NCI-H128 (cell line): ENCODE measurements around the gene MGST1.
A peak's percentile ranks its signal among the peaks of the same experiment; 100 is the strongest.
"Not testable (repeated sequence)": the region's sequence is repeated elsewhere in the genome, so short reads cannot be mapped to it uniquely, and the experiment has no call there.

Experiments
- DNase-seq: peaks from one replicate; lab custom pipeline; 2025; ENCODE audit not compliant: unreplicated experiment; lab: John Stamatoyannopoulos, UW

MGST1 gene

DNA sequence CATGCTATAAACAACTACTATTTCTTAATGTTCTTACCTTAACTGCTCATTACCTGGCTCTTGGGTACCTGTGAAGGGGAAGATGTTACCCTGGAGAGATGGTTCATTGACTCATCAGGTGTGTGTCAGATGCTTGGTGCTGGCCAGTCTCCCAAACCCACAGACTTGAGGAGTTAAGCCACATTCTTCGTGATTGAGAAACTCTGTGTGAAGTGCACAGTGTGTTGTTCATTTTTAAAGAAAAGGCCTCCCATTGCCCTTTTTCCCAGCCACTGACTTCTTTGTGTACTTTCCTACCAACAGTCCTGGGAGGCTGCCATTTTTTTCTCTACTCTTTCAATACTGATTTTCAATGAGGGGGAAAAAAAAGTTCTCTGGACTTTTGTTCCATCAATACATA, 3.2 kb downstream of the MGST1 start:
- DNase-seq, result no peak

DNA sequence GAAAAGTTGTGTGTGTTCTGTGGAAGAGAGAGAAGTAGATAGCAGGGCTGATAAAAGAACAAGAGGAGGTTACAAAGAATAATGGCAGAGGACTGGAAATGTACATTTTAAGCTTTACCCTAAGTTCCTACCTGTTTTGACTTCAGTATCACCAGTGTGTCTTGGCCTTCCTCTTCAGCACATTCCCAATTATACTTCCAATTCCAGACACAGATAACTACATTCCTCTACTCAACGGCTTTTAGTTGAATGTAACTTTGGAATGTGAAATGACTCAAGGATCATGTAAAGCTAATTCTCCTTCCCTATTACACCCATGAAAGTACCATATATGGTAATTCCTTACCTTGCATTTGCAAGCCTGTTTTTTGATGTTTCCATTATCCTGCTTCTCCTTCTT, 5.0 kb downstream of the MGST1 start:
- DNase-seq, result no peak

DNA sequence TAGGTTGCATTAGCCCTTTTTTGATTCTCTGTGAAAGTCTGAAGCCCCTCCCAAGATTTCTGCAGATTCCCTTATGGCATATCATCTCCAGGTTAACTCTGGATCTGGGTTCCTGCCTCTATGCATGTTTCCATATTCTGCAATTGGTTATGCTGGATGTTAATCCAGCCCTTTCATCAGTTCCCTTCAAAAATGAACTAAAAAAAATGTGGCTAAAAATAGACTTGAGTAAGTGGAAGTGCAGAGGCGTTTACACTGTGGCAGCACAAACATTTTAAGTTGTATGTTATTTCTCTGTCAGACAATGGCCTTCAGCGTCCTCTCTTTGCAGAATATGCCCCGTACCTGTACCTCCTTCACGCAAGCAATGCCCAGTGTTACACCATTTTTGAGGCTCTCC, 11.4 kb downstream of the MGST1 start:
- no peak for DNase-seq

DNA sequence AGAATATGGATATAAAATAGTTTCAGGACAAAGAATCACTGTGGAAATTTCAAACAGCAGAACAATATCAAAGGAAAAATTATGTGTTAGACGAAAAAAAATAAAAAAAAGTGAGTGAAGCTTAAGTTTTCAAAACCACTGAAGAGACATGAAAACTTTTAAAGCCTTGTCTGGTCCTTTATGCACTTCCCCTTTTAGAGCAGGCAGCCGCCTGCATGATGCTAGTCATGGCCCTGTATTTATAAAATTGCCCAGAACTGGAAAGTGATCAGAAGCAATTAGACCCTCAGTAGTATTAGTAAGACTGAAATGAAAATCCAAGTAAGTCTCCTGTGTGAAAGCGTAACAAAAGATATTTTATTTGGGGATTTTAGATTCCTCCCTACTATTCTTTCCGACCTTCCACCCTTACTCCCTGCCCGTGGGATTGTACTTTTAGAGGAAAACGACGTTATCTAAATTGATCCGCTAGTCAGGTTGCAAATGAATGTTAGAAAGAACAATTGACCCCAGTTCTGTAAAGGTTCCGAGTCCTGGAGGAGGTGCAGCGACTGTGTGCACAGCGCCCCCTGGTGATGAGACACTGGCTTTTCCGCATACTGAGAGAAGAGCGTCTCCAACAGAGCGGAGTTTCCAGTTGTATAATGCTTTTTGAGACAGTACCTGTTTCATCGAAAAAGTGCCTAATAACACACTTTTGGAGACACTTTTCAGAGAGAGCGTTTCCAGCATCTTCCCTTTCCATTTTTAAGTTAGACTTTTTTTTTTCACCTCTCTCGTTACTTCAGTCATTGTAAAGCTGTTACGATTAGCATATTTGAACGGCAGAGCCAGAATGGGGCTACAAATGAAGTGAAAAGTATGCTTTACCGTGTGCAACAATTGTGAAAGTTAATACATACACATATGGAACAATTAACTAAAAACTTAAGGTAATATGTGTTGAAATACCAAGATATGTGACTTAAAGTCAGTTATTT, 12.4 kb downstream of the MGST1 start:
- no peak for DNase-seq

DNA sequence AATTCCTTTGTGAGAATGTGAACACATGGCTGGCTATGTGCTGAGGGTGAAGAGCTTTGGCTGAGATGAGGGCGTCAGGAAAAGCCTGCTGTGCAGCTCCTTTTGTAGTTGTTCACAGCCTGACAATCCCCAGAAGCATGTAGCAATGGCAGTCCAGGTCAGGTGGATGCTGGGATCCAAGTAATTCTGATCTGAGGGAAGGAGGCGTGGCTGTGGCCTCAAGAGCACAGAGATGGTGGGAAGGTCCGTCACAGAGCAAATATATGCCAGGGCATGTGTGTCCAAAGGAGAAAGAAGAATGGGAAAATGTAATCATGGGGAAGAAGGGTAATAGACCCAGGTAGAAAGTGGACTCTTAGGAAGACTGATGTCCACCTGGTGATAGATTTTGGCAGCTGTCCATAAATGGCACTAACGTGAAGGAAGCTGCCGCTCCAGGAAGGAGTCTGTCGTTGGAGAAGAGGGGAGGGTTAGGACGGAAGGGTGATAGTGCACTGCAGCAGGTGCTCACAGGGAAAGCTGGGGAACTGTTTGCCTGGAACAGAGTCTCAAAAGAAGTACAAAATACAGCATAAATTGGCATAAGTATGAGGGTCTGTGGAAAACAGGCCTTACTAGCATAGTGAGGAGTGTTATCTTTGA, 13.8 kb downstream of the MGST1 start:
- no peak for DNase-seq

DNA sequence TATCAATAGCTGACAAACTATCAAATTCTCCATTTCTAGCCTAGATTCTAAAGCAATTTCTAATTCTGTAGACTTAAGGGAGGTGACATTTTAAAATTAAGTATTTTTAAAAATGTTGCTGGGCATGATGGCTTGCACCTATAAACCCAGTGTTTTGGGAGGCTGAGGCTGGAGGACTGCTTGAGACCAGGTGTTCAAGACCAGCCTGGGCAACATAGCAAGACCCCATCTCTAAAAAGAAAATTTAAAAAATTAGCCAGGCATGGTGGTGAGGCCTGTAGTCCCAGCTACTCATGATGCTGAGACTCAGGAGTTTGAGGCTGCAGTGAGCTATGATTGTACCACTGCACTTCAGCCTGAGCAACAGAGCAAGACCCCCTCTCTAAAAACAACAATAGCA, 15.1 kb downstream of the MGST1 start:
- DNase-seq, result no peak

DNA sequence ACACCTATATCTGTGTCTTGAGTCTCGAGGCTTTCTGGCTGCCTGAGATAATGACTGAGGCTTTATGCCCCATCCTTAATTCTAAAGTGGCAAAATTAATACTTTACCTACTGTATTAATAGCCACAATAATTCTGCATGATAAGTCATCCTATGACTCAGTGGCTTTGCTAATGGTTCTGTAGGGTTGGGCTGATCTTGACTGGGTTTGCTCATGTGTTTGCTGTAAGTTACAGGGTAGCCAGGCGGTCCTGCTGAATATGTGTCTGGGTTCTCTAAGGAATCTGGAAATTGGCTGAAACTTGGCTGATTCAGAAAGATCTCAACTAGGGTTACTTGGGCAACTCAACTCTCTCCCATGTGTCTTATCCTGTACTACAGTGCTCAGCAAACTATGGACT, 21.7 kb downstream of the MGST1 start:
- no peak for DNase-seq

DNA sequence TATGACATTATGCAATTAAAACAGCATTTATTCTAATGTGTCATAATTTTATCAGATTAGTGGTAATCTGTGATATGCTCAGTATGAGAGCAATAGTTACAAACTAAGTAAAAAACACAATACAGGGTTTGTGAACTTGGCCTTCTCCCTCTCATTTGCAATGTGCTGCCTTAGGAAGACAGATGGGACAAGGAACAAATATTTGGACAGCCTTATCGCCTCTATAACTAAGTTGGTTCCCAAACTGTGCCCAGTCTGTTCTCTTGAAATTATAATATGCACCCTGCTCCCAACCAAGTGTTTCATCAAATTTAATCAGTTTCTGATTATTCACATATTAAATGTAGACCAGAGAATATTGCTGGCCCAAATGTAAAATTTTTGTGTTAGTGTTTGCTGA, 22.7 kb downstream of the MGST1 start:
- no peak for DNase-seq

DNA sequence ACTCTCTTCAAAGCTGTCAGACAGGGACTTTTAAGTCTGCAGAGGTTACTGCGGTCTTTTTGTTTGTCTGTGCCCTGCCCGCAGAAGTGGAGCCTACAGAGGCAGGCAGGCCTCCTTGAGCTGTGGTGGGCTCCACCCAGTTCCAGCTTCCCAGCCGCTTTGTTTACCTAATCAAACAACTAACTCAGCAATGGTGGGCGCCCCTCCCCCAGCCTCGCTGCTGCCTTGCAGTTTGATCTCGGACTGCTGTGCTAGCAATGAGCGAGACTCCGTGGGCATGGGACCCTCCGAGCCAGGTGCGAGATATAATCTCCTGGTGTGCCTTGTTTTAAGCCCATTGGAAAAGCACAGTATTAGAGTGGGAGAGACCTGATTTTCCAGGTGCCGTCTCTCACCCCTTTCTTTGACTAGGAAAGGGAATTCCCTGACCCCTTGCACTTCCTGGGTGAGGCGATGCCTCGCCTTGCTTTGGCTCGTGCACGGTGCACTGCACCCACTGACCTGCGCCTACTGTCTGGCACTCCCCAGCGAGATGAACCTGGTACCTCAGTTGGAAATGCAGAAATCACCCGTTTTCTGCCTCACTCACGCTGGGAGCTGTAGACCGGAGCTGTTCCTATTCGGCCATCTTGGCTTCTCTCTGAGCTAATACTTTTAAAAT, 35.3 kb downstream of the MGST1 start:
- not testable (repeated sequence) for DNase-seq

DNA sequence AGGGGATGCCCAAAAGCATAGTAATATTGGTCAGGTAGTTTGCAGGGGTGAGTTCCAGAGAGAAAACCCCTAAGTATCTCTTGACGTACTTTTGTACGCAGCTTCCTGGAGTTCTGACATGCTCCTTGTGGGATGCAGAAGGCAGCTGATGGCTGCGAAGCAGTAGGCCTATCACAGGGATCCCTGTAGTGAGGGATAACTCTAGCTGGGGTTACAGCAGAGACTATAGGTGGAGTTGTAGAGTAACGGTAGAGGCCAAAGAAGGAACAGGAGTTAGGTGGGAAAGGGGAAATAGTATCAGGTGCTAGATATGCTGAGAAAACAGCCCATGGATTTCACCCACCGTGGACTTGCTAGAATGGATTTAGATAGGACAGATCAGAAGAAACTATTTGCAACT, 37.3 kb downstream of the MGST1 start:
- DNase-seq, result no peak

DNA sequence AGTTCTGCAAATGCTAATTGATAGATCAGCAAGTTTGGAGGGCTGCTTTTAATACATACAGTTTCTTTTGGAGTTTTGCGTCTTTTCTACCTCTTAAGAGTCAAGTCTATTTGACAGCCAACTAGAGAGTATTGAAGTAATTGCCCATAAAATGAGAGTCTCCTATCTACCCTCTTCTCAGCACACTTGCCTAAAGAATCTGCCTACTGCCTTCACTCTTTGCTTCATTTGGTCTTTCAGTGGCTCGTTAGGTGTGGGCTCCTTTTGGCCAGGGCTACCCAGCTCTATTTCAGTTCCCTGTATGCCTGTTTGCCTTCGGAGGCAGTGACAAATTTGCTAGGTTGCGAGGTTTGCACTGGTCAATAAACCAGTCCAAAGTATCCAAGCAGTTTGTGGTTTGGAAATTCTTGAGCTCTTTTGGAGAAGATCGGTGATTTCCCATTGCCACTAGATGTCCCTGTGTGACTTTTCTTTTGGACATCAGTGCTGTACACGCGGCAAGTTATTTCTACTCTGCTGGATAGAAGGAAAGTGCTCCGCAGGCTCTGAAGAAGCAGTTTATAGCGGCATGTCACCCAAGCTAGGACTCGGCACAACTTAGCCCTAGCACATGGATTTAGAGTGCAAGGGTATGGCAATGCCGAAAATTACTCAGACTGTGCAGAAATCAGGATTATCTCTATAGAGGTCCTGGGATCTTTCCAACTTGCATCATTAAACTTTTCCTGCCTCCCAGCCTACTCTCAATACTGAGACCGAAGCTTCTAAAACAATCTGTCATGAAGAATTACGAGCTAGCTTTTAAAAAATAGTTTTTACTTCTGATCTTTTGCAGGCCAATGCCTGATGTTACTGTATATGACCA, 38.6 kb downstream of the MGST1 start:
- DNase-seq, result peak; percentile 57

DNA sequence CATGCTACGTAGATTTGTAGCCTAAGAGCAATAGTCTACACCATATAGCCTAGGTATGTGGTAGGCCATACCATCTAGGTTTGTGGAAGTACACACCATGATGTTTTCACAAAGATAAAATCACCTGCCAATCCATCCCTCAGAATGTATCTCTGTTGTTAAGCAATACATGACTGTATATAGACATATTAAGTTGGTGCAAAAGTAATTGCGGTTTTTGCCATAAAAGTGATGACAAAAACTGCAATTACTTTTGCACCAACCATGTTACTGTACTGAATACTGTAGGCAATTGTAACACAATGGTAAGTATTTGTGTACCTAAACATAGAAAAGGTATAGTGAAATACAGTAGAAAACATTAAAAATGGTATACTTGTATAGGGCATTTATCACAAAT, 40.5 kb downstream of the MGST1 start:
- no peak for DNase-seq

DNA sequence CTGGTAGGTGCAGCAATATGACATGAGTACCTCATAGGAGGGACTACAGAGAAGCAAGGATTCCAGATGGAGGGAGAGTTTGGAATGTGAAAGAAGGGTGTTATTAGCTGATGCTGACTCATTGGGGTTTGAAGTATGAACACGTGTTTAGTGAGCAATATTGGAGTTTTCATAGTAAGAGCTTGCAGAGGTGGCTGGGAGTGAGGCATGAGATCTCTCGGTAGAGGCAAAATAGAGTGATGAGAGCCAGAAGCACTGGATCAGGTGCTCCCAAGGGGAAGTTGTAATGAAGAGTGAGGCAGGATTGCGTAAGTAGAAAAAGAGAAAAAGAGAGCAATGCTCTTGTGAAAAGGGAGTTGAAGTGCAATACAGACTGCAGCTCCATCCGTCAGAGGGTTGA, 42.1 kb downstream of the MGST1 start:
- DNase-seq, result no peak

DNA sequence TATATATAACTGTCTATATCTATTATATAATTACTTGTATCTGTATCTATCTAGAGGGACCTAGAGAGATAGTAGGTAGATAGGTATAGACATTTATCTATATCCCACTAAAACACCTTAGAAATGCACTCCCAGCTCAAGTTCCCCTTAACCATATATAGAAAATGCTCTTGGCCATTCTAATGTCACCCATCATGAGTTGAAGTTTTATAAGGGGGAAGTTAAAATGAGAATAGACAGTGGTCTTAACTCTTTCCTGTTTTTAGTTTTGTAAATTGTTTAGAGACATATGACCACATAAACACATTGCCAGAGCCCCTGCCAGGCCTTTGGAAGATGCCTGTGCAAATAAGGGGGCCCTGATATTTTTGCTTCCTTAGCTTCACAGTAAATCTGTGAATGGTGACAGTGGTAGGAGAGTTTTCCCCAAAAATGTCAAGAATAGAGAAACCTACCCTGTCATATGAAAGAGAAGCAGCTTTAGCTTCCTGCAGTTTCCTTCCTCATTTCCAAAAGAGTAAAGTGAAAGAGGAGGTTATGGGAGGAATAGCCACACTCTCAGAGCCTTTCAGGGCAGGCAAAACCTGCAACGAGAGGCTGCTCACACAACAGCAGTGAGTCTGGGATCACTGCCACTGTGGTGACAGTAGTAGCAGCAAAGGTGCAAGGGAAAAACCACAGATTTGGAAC, 45.5 kb downstream of the MGST1 start:
- no peak for DNase-seq

DNA sequence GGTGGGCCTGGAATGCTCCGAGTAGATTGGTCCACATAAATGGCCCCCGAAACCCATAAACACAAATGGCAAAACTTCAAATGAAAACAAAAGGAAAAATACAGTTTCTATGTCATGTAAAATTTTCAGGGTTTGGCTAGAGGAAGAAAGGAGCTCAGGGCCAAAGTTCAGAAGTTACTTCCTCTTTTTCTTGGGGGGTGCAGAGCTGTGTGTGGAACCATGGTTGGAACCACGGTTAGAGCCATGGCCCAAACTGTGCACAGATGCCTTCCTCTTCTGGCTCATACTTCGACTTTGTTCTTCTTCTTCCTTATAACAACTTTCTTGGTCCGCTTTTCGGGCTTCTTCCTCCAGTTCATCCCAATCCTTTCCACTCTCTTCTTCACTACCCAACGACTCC, 51.7 kb downstream of the MGST1 start:
- no peak for DNase-seq

DNA sequence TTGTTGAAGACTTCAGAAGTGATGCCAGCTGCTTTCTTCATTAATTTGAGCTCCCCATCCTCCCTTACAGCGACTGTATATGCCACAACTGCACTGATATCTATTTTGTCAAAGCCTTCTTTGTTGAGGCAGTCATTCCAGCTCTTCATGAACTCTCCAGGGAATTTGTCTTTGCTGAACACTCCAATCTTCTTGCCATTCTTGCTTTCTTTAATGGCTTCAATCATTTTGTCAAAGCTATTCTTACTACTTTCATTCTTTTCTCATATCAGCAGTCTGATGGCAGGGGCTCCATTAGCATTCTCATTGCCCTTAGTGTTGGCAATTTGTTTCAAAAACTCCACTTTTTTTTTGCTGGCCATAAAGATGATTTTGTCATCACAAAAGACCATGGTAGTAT, 54.4 kb downstream of the MGST1 start:
- not testable (repeated sequence) for DNase-seq

DNA sequence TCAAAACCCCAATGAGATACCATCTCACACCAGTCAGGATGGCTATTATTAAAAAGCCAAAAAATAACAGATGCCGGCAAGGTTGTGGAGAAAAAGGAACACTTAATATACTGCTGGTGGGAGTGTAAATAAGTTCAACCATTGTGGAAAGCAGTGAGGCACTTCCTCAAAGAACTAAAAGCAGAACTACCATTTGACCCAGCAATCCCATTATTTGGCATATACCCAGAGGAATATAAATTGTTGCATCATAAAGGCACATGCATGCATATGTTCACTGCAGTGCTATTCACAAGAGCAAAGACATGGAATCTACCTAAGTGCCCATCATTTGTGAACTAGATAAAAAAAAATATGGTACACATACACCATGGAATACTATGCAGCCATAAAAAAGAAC, 59.9 kb downstream of the MGST1 start:
- no peak for DNase-seq
